ENCODE measurements around the gene OTUD3.

Gene OTUD3

DNA sequence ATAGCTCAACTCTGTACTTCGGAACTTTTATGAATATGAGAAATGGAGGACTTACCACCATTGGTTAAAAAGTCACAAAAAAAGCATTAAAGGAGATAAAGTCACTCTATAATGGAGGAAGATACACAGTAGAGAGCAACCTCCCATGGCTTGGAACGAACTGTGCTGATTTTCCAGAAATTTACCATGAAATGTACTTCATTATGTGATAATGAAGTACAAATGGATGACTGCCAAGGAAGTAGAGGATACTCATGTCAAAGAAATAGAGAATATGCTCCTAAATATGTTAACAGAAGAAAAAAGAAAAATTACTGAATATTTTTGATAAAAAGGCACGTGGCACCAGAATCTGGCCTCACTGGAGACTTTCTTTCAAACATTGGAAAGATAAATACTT lies 64.8 kb downstream of the OTUD3 start:
- H2BK12ac ChIP-seq (ENCODE audit: low read length in 2 of 2) = no peak overlapping the region
- no peak overlapping the region for H2AFZ ChIP-seq (ENCODE audit: low read depth, low read length)
- H2BK5ac ChIP-seq (ENCODE audit: low read depth, low read length, poor library complexity, severe bottlenecking) = no peak overlapping the region
- H3K27me3 ChIP-seq (ENCODE audit: control insufficient read depth in 1 of 2, insufficient read depth in 1 of 2, low read length in 2 of 2) = peaks cover 0 to 15% of the 10 kb centered on the region in 2 experiments
- no peak overlapping the region for H4K91ac ChIP-seq (ENCODE audit: low read length)
- no peak overlapping the region for H2BK15ac ChIP-seq (ENCODE audit: low read depth, poor library complexity, severe bottlenecking)
- H3K9ac ChIP-seq (ENCODE audit: low read length) = no peak overlapping the region
- no peak overlapping the region for H3K4me3 ChIP-seq (ENCODE audit: insufficient read depth in 1 of 2, low read depth in 1 of 2, low read length in 2 of 2)
- H3K36me3 ChIP-seq (ENCODE audit: control insufficient read depth in 1 of 2, insufficient read depth in 2 of 2, low read depth in 1 of 2, low read length in 2 of 2) = no peaks in the 10 kb centered on the region
- 81% methylated on average over 1 of the region's 3 CpGs for WGBS
- no peak overlapping the region for H4K8ac ChIP-seq (ENCODE audit: low read length)
- H3K23ac ChIP-seq (ENCODE audit: low read length in 2 of 2) = no peak overlapping the region
- H3K4me2 ChIP-seq (ENCODE audit: low read length, poor library complexity, severe bottlenecking) = no peak overlapping the region
- H3K14ac ChIP-seq (ENCODE audit: low read length in 2 of 2) = no peak overlapping the region
- H3K4me1 ChIP-seq (ENCODE audit: control insufficient read depth, insufficient read depth, low read depth, low read length) = no peaks in the 10 kb centered on the region
- no peaks in the 10 kb centered on the region for H3K9me3 ChIP-seq (ENCODE audit: control insufficient read depth, low read length)
- no peak for DNase-seq
- H2BK120ac ChIP-seq (ENCODE audit: low read depth, low read length) = no peak overlapping the region
- no peaks in the 10 kb centered on the region for H3K79me1 ChIP-seq (replicated peaks; ENCODE audit: low read length, poor library complexity, severe bottlenecking)
- no peak overlapping the region for H3K18ac ChIP-seq (ENCODE audit: low read depth in 1 of 2, low read length in 2 of 2)
- no peak overlapping the region for H2AK5ac ChIP-seq (ENCODE audit: low read length, severe bottlenecking)
- H3K27ac ChIP-seq (ENCODE audit: low read length, poor library complexity, severe bottlenecking) = no peak overlapping the region
- no peak overlapping the region for H3K4ac ChIP-seq (ENCODE audit: low read depth in 1 of 2, low read length in 2 of 2)

DNA sequence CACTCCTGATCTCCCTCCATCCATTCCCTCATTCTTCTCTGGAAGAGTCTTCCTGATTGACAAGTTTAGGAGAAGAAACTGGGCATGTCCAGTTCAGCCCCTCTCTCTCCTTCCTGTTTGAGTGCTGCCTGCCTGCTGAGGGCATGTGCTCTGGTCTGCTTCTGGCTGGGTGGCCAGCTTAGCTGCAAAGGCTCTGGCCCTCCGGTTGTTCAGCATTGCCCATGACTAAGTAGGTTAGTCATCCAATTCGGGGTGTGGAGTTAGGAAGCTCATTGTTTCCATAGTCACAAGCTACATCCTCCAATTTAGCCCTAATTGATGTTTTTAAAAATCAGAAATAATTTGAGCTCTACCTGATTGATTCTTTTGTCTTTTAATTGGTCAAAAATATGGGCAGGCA lies 66.8 kb downstream of the OTUD3 start:
- H2BK120ac ChIP-seq (ENCODE audit: low read depth, low read length) = no peak overlapping the region
- H3K79me1 ChIP-seq (replicated peaks; ENCODE audit: low read length, poor library complexity, severe bottlenecking) = no peaks in the 10 kb centered on the region
- no peak overlapping the region for H3K14ac ChIP-seq (ENCODE audit: low read length in 2 of 2)
- H3K36me3 ChIP-seq (ENCODE audit: control insufficient read depth in 1 of 2, insufficient read depth in 2 of 2, low read depth in 1 of 2, low read length in 2 of 2) = no peaks in the 10 kb centered on the region
- H3K18ac ChIP-seq (ENCODE audit: low read depth in 1 of 2, low read length in 2 of 2) = no peak overlapping the region
- no peak overlapping the region for H2AFZ ChIP-seq (ENCODE audit: low read depth, low read length)
- no peak overlapping the region for H3K27ac ChIP-seq (ENCODE audit: low read length, poor library complexity, severe bottlenecking)
- H3K4me3 ChIP-seq (ENCODE audit: insufficient read depth in 1 of 2, low read depth in 1 of 2, low read length in 2 of 2) = no peak overlapping the region
- no peak overlapping the region for H3K4me2 ChIP-seq (ENCODE audit: low read length, poor library complexity, severe bottlenecking)
- H3K23ac ChIP-seq (ENCODE audit: low read length in 2 of 2) = no peak overlapping the region
- peak overlapping the region; percentile 52 for H3K9ac ChIP-seq (ENCODE audit: low read length)
- no peak overlapping the region for H2BK12ac ChIP-seq (ENCODE audit: low read length in 2 of 2)
- no peak overlapping the region for H4K91ac ChIP-seq (ENCODE audit: low read length)
- WGBS = no CpG with 5 or more reads among the region's 2 CpGs
- H2AK5ac ChIP-seq (ENCODE audit: low read length, severe bottlenecking) = no peak overlapping the region
- H3K9me3 ChIP-seq (ENCODE audit: control insufficient read depth, low read length) = peaks cover 6% of the 10 kb centered on the region
- no peak overlapping the region for H2BK15ac ChIP-seq (ENCODE audit: low read depth, poor library complexity, severe bottlenecking)
- H3K4ac ChIP-seq (ENCODE audit: low read depth in 1 of 2, low read length in 2 of 2) = no peak overlapping the region
- H3K4me1 ChIP-seq (ENCODE audit: control insufficient read depth, insufficient read depth, low read depth, low read length) = no peaks in the 10 kb centered on the region
- no peak overlapping the region for H2BK5ac ChIP-seq (ENCODE audit: low read depth, low read length, poor library complexity, severe bottlenecking)
- peaks cover 9 to 12% of the 10 kb centered on the region in 2 experiments for H3K27me3 ChIP-seq (ENCODE audit: control insufficient read depth in 1 of 2, insufficient read depth in 1 of 2, low read length in 2 of 2)
- DNase-seq = peak; percentile 46
- no peak overlapping the region for H4K8ac ChIP-seq (ENCODE audit: low read length)

DNA sequence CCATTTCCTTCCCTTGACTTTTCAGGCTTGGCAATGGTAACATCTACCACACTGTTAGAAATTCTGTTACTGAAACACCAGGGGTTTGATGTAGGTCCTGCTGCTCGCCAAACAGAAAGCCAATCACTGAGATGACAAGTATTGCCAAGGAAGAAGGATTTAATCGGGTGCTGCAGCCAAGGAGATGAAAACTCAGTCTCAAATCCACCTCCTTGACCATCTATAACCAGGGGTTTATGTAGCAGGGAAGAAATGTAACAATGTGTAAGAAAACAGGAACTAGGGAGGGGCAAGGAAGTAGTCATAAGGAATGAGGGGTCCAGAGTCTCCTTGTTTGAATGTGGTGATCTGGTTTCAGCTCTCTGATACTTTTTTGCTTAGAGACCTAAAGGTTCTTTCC lies 71.9 kb downstream of the OTUD3 start:
- Histone ChIP-seq H4K91ac (ENCODE audit: low read length) (no peak overlapping the region), H3K14ac (ENCODE audit: low read length in 2 of 2) (no peak overlapping the region), H4K8ac (ENCODE audit: low read length) (no peak overlapping the region), H3K9me3 (ENCODE audit: control insufficient read depth, low read length) (peaks cover 17% of the 10 kb centered on the region), H3K18ac (ENCODE audit: low read depth in 1 of 2, low read length in 2 of 2) (no peak overlapping the region), H3K4me1 (ENCODE audit: control insufficient read depth, insufficient read depth, low read depth, low read length) (no peaks in the 10 kb centered on the region), H3K4me3 (ENCODE audit: insufficient read depth in 1 of 2, low read depth in 1 of 2, low read length in 2 of 2) (no peak overlapping the region), H2AFZ (ENCODE audit: low read depth, low read length) (no peak overlapping the region), H3K9ac (ENCODE audit: low read length) (no peak overlapping the region), H3K23ac (ENCODE audit: low read length in 2 of 2) (no peak overlapping the region), H2BK15ac (ENCODE audit: low read depth, poor library complexity, severe bottlenecking) (no peak overlapping the region), H3K4me2 (ENCODE audit: low read length, poor library complexity, severe bottlenecking) (no peak overlapping the region), H2BK12ac (ENCODE audit: low read length in 2 of 2) (no peak overlapping the region), H2BK120ac (ENCODE audit: low read depth, low read length) (no peak overlapping the region), H3K4ac (ENCODE audit: low read depth in 1 of 2, low read length in 2 of 2) (no peak overlapping the region), H3K36me3 (ENCODE audit: control insufficient read depth in 1 of 2, insufficient read depth in 2 of 2, low read depth in 1 of 2, low read length in 2 of 2) (no peaks in the 10 kb centered on the region), H2BK5ac (ENCODE audit: low read depth, low read length, poor library complexity, severe bottlenecking) (no peak overlapping the region), H3K79me1 (replicated peaks; ENCODE audit: low read length, poor library complexity, severe bottlenecking) (no peaks in the 10 kb centered on the region), H3K27me3 (ENCODE audit: control insufficient read depth in 1 of 2, insufficient read depth in 1 of 2, low read length in 2 of 2) (peaks cover 13 to 47% of the 10 kb centered on the region in 2 experiments), H2AK5ac (ENCODE audit: low read length, severe bottlenecking) (no peak overlapping the region), H3K27ac (ENCODE audit: low read length, poor library complexity, severe bottlenecking) (no peak overlapping the region)
- 100% methylated on average over 1 of the region's 2 CpGs for WGBS
- no peak for DNase-seq

DNA sequence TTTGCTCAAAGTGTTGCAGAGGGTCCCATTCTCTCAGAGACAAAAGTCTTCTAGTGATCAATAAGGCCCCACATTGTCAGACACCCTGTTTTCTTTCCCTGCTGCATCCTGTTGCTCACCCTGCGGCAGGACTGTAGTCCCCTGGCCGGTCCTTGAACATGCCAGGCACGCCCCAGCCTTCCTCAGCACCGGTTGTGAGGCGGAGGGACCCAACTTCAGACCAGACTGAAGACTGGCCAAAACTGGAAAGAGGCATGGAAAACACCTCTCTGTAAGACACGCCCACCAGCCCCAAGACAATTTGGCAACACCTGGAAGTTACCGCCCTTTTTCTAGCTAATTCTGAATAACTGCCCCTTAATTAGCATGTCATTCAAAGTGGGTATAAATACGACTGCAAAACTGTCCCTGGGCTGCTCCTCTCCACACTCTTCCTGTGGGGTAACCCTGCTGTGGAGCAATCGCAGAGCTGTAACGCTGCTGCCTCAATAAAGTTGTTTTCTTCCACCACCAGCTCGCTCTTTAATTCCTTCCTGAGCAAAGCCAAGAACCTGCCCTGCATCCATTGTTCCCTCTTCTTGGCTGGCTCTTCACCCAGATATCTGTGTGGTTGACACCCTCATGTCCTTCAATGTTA lies 73.5 kb downstream of the OTUD3 start:
- Histone ChIP-seq H3K14ac (ENCODE audit: low read length in 2 of 2) (no peak overlapping the region), H3K36me3 (ENCODE audit: control insufficient read depth in 1 of 2, insufficient read depth in 2 of 2, low read depth in 1 of 2, low read length in 2 of 2) (no peaks in the 10 kb centered on the region), H3K9me3 (ENCODE audit: control insufficient read depth, low read length) (peaks cover 17% of the 10 kb centered on the region), H2BK12ac (ENCODE audit: low read length in 2 of 2) (no peak overlapping the region), H3K4me1 (ENCODE audit: control insufficient read depth, insufficient read depth, low read depth, low read length) (no peaks in the 10 kb centered on the region), H3K27me3 (ENCODE audit: control insufficient read depth in 1 of 2, insufficient read depth in 1 of 2, low read length in 2 of 2) (peaks cover 13 to 54% of the 10 kb centered on the region in 2 experiments), H4K8ac (ENCODE audit: low read length) (no peak overlapping the region), H2BK15ac (ENCODE audit: low read depth, poor library complexity, severe bottlenecking) (no peak overlapping the region), H2BK120ac (ENCODE audit: low read depth, low read length) (no peak overlapping the region), H3K18ac (ENCODE audit: low read depth in 1 of 2, low read length in 2 of 2) (no peak overlapping the region), H2AK5ac (ENCODE audit: low read length, severe bottlenecking) (no peak overlapping the region), H3K9ac (ENCODE audit: low read length) (no peak overlapping the region), H4K91ac (ENCODE audit: low read length) (no peak overlapping the region), H3K4ac (ENCODE audit: low read depth in 1 of 2, low read length in 2 of 2) (no peak overlapping the region), H3K27ac (ENCODE audit: low read length, poor library complexity, severe bottlenecking) (no peak overlapping the region), H3K79me1 (replicated peaks; ENCODE audit: low read length, poor library complexity, severe bottlenecking) (no peaks in the 10 kb centered on the region), H3K4me3 (ENCODE audit: insufficient read depth in 1 of 2, low read depth in 1 of 2, low read length in 2 of 2) (no peak overlapping the region), H2AFZ (ENCODE audit: low read depth, low read length) (no peak overlapping the region), H3K23ac (ENCODE audit: low read length in 2 of 2) (no peak overlapping the region), H2BK5ac (ENCODE audit: low read depth, low read length, poor library complexity, severe bottlenecking) (no peak overlapping the region), H3K4me2 (ENCODE audit: low read length, poor library complexity, severe bottlenecking) (no peak overlapping the region)
- 79% methylated on average over 11 of the region's 11 CpGs for WGBS
- DNase-seq = no peak

Measured in mesenchymal stem cell (in vitro differentiated cells and primary cell).